ENCODE measurements around the gene RAMP2. TPM values are rescaled to one million over a fixed set of nuclear protein-coding genes. Genes with fewer than 3 reads are reported as not detected.

The RAMP2 gene
- total and polyA plus RNA-seq, 2 of the 13 experiments (the other 11 are each of a cell fraction or from before 2014, with no cell fraction given) = 1.4 to 5.2 TPM

DNA sequence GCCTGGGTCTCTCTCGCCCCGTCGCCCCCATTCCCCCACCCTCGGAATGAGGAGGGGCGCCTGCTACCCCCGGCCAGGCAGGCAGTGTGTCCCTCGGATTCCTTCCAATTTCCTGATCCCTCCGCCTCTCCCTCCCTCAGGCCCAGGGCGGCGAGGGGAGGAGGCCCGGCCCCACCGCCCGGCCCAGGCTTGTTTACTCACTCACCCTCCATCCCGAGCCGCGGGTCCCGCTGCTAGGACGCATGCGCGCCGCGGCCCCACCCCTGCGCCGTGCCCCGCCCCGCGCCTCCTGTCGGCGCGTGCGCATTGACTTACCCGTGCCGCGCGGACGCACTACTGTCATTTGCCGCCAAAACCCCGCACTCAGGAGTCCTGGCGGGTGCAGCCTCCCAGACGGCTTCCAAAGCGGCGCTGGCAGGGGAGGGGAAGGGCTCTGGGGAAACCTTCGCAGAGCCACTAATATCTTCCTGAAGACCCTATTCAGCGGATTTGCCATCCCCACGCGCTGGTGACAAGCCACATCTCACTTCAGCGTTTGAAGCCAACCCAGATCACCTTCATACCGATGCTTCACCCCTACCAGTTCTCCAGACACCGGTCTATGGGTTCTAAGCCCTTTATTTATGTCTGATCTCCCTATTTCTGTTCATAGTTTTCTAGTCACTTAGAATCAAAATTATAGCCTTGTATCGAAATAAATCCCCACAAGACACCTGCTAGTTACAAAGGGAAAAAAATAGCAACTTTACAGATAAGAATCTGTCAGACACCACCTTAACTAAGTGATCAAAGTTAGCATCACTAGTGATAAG, 16.0 kb upstream of the RAMP2 start, which contains the start of gene EZH1 (continued):
- TF ChIP-seq SATB2 (CRISPR knock-in tag; IDR thresholded peaks at IDR 0.05) (no peak; the same call in 1 of the 2 replicates), NR2C2 (CRISPR knock-in tag; IDR thresholded peaks at IDR 0.05; ENCODE audit: borderline replicate concordance) (peak; percentile 60; the same call in 1 of the 2 replicates), RFXAP (CRISPR knock-in tag; IDR thresholded peaks at IDR 0.05; ENCODE audit: borderline replicate concordance) (peak; percentile 73; the same call in 1 of the 2 replicates), ZNF282 (IDR thresholded peaks at IDR 0.05; ENCODE audit: partially characterized antibody) (no peak), FOSL2 (CRISPR knock-in tag; IDR thresholded peaks at IDR 0.05) (peak; percentile 26; the same call in 1 of the 2 replicates), SMARCC2 (IDR thresholded peaks at IDR 0.05) (no peak), ZNF256 (CRISPR knock-in tag; conservative IDR thresholded peaks at IDR 0.05) (peak; percentile 86), ETV6 (CRISPR knock-in tag; conservative IDR thresholded peaks at IDR 0.05) (peak; percentile 81), ZSCAN25 (CRISPR knock-in tag; IDR thresholded peaks at IDR 0.05) (peak; percentile 78), ZNF446 (CRISPR knock-in tag; IDR thresholded peaks at IDR 0.05) (peak; percentile 32; the same call in 1 of the 2 replicates), ZNF703 (CRISPR knock-in tag; IDR thresholded peaks at IDR 0.05; ENCODE audit: borderline replicate concordance) (no peak), ZSCAN20 (CRISPR knock-in tag; IDR thresholded peaks at IDR 0.05; ENCODE audit: borderline replicate concordance) (no peak; the same call in 1 of the 2 replicates), PITX1 (CRISPR knock-in tag; IDR thresholded peaks at IDR 0.05) (peak; percentile 21; the same call in 1 of the 2 replicates), PCBP1 (IDR thresholded peaks at IDR 0.05; ENCODE audit: borderline replicate concordance, low read depth, low read length) (no peak), RCOR2 (CRISPR knock-in tag; IDR thresholded peaks at IDR 0.05) (no peak; the same call in 1 of the 2 replicates), ZNF263 (CRISPR knock-in tag; IDR thresholded peaks at IDR 0.05) (peak; percentile 65)
- TF ChIP-seq, protein P1, sequence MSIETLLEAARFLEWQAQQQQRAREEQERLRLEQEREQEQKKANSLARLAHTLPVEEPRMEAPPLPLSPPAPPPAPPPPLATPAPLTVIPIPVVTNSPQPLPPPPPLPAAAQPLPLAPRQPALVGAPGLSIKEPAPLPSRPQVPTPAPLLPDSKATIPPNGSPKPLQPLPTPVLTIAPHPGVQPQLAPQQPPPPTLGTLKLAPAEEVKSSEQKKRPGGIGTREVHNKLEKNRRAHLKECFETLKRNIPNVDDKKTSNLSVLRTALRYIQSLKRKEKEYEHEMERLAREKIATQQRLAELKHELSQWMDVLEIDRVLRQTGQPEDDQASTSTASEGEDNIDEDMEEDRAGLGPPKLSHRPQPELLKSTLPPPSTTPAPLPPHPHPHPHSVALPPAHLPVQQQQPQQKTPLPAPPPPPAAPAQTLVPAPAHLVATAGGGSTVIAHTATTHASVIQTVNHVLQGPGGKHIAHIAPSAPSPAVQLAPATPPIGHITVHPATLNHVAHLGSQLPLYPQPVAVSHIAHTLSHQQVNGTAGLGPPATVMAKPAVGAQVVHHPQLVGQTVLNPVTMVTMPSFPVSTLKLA (IDR thresholded peaks at IDR 0.05) = peak; percentile 39
- TF ChIP-seq, protein P2, sequence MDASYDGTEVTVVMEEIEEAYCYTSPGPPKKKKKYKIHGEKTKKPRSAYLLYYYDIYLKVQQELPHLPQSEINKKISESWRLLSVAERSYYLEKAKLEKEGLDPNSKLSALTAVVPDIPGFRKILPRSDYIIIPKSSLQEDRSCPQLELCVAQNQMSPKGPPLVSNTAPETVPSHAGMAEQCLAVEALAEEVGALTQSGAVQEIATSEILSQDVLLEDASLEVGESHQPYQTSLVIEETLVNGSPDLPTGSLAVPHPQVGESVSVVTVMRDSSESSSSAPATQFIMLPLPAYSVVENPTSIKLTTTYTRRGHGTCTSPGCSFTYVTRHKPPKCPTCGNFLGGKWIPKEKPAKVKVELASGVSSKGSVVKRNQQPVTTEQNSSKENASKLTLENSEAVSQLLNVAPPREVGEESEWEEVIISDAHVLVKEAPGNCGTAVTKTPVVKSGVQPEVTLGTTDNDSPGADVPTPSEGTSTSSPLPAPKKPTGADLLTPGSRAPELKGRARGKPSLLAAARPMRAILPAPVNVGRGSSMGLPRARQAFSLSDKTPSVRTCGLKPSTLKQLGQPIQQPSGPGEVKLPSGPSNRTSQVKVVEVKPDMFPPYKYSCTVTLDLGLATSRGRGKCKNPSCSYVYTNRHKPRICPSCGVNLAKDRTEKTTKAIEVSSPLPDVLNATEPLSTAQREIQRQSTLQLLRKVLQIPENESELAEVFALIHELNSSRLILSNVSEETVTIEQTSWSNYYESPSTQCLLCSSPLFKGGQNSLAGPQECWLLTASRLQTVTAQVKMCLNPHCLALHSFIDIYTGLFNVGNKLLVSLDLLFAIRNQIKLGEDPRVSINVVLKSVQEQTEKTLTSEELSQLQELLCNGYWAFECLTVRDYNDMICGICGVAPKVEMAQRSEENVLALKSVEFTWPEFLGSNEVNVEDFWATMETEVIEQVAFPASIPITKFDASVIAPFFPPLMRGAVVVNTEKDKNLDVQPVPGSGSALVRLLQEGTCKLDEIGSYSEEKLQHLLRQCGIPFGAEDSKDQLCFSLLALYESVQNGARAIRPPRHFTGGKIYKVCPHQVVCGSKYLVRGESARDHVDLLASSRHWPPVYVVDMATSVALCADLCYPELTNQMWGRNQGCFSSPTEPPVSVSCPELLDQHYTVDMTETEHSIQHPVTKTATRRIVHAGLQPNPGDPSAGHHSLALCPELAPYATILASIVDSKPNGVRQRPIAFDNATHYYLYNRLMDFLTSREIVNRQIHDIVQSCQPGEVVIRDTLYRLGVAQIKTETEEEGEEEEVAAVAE (CRISPR knock-in tag; IDR thresholded peaks at IDR 0.05; ENCODE audit: borderline replicate concordance) = 0 out of 2 replicates have a peak, but pooled peaks have one; percentile 34
- TF ChIP-seq, protein P3, sequence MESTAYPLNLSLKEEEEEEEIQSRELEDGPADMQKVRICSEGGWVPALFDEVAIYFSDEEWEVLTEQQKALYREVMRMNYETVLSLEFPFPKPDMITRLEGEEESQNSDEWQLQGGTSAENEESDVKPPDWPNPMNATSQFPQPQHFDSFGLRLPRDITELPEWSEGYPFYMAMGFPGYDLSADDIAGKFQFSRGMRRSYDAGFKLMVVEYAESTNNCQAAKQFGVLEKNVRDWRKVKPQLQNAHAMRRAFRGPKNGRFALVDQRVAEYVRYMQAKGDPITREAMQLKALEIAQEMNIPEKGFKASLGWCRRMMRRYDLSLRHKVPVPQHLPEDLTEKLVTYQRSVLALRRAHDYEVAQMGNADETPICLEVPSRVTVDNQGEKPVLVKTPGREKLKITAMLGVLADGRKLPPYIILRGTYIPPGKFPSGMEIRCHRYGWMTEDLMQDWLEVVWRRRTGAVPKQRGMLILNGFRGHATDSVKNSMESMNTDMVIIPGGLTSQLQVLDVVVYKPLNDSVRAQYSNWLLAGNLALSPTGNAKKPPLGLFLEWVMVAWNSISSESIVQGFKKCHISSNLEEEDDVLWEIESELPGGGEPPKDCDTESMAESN (CRISPR knock-in tag; conservative IDR thresholded peaks at IDR 0.05) = peak; percentile 21; the same call in 1 of the 2 replicates
- TF ChIP-seq, protein P4, sequence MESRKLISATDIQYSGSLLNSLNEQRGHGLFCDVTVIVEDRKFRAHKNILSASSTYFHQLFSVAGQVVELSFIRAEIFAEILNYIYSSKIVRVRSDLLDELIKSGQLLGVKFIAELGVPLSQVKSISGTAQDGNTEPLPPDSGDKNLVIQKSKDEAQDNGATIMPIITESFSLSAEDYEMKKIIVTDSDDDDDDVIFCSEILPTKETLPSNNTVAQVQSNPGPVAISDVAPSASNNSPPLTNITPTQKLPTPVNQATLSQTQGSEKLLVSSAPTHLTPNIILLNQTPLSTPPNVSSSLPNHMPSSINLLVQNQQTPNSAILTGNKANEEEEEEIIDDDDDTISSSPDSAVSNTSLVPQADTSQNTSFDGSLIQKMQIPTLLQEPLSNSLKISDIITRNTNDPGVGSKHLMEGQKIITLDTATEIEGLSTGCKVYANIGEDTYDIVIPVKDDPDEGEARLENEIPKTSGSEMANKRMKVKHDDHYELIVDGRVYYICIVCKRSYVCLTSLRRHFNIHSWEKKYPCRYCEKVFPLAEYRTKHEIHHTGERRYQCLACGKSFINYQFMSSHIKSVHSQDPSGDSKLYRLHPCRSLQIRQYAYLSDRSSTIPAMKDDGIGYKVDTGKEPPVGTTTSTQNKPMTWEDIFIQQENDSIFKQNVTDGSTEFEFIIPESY (CRISPR knock-in tag; IDR thresholded peaks at IDR 0.05) = peak; percentile 53; the same call in 1 of the 2 replicates
